Measurements from ENCODE around the gene LAMC1.

LAMC1 gene

DNA sequence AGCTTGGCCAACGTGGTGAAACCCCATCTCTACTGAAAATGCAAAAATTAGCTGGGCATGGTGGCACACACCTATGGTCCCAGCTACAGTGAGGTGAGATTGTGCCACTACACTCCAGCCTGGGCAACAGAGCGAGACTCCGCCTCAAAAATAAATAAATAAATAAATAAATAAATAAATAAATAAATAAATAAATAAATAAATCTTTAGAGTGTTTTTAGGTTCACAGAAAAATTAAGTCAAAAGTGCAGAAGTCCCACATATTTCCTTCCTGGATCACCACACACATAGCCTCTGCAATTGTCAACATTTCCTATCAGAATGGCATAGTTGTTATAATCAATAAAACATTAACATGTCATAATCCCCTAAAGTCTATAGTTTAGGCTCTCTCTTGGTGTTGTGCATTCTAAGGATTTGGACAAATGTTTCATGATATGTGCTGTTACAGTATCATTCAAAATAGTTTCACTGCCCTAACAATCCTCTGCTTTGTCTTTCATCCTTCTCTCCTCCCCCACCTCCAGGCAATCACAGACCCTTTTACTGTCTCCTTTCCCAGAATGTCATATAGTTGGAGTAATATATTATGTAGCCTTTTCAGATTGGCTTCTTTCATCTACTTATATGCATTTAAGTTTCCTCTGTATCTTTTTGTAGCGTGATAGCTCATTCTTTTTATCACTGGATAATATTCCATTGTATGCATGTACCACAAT lies 58.3 kb downstream of the LAMC1 start:
- no peak for DNase-seq

DNA sequence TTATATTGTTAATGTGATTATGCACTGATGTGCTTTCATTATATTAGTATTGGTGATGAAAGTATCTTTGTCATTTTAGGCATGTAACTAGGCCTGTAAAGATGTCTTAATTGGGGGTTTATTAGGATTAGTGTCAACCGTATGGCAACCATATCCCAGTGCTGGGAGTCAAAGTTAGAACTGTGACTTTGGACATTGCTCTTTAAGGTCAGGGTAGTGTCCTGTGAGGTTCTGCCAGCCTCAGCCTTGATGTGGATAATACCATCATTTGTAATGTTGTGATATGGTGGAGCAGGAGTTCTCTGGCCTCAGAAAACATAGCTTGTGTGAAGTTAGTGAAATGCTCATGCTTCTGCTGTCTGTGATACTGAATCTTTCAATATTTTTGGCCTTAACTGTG lies 59.4 kb downstream of the LAMC1 start:
- no peak for DNase-seq

DNA sequence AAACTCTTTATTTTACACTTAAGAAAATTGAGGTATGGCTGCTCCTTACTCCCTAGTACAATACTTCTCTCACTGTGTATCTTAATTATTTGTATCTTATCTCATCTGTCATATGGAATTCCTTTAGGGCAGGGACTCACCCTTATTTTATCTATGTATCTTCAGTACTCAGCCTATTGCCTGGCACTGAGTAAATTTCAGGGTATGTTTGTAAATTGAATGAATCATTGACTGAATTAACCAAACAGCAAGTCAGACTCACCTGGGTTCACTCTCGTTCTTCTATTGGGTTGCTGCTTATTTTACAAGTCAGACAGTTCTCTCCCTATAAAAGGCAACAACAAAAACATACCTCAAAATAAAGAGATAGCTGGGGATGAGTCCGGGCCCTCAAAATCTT lies 63.8 kb downstream of the LAMC1 start:
- no peak for DNase-seq

DNA sequence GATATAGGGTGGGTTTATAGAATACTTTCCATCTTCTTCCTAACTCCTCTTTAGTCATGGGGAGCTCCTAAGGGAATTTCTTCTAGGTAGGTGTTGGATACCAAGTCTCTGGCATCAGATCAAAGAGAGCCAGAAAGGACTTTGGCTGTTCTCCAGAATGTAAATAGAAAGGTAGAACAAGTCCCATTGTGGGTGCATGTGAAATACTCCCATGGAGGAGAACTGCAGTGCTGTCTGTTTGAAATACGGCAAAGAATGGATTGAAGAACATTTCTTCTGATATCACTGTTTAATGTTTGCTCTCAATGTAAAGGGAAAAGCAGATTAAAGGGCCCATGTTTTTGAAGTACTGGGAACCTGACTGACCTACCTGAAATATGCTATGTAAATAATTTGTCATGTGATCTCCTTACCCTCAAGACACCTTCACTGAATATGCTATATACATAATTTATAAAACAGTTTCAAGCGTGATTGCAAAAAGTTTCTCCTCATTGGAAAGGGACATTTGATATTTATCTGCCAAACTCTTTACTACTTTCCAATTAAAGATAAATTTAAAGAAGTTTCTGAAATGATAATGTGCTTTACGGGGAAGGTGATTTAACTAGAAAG lies 65.9 kb downstream of the LAMC1 start:
- DNase-seq: peak; percentile 40

DNA sequence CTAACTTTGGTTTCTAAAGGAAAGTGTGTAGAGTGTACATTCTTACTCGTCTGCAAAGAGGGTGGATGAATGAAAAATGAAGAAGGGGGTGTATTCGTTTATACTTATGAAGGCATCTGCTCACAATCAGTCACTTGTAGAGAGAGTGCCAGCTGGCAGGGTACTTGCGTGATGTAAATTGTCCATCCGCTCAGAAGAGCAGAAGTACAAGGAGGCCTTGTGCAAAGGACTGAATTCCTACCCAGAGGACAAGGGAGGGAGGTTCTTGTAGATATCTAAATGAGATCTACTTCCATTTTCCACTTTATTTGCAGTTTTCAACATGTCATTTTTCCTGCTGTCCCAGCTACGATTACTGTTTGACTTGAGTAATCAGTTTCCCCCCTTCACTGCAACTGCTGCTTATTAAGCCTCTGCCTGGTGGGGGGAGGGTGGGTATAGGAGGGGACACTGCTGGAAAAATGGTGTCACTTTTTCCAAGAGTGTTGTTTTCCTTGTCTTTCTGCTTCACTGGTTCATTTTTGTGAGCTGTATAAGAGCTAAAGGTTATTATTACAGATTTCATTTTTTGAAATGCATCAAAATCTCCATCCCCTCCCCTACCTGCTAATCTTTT lies 67.3 kb downstream of the LAMC1 start:
- no peak for DNase-seq

DNA sequence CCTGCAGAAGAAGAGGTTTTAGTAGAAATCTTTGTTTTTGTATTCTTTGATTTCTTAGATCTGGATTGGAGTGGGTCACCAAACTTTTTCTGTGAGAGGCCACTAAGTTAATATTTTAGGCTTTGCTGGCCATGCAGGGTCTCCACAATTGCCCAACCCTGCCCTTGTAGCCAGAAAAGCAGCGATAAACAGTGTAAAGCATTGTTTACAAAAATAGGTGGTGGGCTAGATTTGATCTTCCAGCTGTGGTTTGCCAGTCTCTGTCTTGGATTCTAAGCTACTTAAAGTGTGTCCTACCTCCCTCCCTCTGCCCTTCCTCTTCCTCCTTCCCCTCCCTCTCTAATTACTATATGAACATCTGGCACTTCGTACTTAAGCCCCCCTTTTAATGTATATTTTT lies 68.0 kb downstream of the LAMC1 start:
- DNase-seq: no peak

DNA sequence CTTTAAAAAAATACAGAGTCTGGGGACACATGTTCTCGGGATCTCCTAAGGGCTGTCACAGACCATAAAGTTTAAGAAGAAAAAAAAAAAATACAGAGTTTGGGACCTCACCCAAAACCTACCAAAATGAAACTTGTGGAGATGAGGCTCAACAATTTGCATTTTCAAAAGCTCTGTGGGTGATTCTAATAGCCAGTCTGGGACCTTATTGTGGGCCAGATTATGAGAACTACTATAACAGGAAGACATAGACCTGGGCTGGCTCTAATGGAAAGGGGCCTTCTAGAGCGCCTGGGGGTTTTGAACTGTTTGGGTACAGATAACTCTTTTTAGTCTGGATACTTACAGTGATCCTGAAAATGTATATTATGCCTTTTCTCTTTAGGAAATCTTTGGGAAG lies 69.1 kb downstream of the LAMC1 start:
- no peak for DNase-seq

DNA sequence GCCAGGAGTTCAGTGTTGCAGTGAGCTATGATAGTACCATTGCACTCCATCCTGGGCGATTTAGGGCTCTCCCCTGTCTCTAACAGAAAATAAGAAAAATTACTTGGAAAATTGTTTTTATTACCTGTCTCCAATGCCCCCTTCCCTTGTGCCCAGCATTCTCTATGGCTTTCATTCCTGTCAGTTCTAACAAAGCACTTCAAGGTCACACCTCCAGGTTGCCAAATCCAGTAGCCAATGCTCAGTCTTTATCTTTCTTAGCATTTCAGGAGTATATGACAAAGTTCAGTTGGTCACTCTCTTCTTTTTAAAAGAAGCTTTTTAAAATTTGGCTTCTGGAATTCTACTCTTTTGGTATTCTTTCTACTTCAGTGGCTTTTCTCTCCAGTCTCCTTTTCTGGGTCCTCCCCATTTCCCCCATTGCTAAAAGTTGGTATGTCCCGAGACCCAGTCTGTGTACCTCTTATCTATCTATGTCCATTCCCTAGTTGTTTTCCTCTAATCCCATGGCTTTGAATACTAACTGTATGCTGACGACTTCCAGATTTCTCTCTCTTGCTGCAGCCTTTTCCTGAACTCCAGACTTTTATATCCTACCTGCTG lies 69.9 kb downstream of the LAMC1 start:
- no peak for DNase-seq

DNA sequence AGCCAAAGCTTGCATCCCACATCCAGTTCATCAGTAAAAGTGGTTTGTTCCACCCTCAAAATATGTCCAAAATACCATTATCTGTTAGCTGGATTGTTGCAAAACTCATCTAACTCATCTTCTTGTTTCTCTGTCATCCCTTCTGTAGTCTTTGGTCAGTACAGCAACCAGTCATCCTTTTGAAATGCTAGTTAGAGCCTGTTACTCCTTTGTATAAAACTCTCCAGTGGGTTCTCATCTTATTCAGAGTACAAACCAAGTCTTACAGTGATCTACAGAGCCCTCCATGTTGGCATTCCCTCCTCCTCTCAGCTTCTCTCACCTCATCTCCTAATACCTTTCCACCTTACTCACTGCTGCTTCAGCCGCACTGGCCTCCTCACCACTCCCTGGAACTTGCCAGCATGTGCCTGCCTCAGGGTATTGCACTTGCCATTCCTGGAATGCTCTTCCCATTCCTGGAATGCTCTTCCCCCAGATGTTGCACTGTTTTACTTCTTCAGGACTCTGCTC lies 70.6 kb downstream of the LAMC1 start:
- DNase-seq: no peak

DNA sequence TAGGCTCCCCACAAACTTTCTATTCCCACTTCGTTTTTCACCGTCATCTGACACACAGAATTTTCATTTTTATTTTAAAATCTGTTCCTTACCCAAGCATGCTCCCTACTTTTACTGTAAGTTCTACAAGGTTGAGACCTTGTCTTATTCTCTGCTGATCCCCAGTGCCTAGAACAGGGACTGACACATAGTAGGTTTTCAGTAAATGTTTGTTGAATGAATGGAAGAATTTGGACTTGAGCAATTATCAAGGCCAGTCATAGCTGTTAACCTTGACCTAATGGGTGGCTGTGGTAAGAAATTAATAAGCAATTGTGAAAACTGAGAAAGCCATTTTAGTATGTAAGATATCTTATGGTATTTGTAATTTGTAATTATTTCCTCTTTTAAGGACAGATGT lies 71.1 kb downstream of the LAMC1 start:
- DNase-seq: no peak

DNA sequence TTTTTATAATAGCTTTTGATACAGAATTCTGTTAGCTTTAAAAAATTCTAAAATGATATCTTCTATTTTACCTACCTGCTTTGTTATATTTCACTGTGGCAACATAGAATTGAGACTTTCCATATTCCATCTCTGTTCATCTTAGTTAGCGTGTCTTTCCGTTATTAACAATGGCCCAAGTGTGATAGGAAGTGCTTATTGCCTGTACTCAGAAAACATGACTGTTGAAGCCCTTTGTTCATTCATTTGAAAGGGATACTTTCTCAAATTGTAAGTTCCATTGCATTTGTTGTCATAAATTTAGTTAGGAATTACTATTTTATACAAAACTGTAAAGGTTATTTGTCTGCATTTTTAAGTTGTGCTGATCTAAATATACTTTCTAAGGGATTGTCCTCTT lies 73.1 kb downstream of the LAMC1 start:
- DNase-seq: no peak

DNA sequence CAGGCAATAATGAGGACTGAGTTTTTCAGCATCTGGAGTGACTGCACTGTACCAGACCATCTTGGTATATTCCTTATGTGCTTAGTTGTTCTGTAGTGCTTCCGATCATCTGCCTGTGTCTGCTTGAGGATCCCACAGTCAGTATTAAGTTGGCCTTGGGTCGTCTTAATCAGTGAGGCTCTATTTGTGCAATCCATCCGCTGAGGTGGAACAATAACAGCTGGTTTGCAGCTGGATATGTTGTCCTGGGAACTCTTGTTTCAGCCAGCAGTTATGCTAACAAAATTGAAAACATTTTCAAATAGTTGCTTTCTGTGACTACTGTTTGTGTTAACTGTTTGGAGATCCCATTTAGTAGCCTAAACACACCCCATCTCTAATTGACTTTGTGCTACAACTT lies 73.7 kb downstream of the LAMC1 start:
- DNase-seq: no peak

DNA sequence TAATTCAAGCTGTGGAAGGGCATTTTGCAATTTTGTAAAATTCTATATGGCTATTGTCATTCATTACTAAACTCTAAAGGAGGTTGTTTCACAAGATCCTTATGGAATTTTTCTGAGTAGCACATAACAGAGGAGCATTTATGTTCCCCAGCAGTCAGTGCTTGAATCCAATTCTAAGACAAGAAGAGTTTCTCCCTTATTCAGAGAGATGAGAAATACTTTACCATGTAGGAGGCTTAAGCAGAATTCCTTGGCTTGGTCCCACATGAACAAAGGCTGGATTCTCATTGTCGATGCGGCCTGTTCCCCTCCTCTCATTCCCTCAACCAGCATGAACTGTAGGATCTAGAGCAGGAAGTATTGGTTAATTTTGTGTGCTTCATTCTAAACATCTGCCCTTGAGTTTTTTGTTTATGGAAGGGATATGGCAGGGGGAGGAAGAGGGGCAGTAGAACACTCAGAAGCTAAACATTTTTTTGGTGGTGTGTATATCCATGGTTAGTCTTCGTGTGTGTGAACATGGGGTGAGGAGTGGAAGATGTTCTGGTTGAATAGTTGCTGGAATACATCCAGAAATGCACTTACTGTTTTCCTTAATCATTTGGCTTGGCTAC lies 74.3 kb downstream of the LAMC1 start:
- no peak for DNase-seq

DNA sequence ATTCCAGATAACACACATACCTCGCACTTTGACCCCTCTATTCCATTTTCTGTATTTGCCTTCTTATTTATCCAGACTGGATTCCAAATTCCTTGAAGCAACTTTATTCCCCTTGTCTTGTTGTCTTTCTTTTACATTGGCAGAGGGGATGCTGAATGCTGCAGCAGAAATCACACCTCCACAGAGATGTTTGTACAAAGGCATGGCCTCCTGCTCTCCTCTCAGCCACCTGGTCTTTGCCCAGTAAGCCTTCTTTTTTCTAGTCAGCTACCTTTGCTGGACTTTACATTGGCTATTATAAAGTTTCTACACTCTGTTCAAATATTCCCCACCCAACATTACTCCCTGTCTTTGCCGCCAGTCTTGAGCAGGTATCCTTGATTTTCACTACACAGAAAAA lies 75.1 kb downstream of the LAMC1 start:
- DNase-seq: no peak

DNA sequence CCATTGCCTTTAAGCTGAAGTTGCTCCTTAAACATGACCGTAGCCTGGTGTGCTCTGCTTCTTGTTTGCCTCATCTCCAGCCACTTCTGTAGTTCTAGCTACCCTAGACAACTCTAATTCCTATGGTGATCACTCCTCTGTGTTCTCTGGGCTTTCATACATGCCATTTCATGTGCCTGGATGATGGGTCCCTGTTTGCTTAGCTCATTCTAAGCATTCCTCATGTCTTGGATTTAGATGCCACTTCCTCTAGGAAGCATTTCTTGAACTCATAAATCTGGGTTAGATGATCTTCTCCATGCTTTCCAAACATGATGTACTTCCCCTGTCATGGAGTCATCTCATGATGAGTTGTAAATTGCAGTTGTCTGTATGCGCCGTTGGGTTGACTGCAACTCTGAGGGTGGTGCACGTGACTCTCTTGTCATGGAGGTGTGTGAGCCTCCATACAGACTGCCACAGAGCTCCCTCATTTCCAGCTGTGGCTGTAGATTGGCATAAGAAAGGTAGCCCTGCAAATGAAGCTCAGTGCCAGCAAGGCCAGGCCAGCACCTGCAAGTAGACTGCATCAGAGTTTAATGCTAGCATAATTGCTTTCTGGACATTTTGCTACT lies 77.2 kb downstream of the LAMC1 start:
- DNase-seq: no peak

DNA sequence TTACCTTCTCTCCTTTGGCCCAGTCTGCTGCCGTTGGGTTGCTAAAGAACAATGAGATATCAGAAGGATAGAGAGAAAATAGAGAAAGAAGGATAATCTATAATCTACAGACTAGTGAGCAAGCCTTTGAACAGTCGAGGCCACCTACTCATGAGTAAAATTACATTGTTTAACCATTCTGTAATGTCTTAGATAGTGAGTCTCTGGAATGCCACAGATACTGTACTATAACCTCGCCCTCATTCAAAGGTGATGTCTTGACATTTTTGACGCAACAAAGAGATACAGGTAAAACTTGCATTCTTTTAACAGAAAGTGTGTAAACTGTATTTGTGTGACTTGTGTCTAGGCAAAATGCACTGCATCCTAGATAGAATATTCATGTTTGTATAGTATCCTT lies 77.9 kb downstream of the LAMC1 start:
- DNase-seq: no peak

DNA sequence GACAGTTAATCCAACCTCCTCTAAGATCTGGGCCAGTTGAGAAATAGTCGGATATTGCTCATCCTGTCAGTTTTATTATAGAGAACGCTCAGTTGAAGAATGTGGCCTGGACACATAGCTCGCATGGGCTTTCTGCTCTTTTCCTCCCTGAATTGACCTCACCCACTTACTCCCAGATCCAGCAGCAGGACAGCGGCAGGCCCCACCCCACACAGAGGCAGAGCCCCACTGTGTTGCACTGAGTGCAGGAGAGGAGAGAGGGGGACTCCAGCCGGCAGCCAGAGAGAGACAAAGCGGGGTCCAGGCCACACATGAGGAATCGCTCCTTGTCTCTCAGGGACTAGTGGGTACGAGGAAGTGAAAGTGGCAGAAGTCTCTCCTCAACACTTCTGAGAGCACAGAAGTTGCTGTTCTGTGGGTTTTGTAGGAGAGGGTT lies 78.6 kb downstream of the LAMC1 start:
- DNase-seq: no peak

DNA sequence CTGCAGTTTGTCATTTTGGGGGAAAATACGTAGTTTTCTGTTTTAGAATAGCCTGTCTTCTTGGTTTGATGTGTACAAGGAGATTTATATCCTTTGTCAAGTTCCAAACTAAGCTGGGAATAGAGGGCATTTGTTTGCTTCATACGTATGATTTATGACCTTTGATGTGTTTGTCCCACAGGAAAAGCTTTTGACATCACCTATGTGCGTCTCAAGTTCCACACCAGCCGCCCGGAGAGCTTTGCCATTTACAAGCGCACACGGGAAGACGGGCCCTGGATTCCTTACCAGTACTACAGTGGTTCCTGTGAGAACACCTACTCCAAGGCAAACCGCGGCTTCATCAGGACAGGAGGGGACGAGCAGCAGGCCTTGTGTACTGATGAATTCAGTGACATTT lies 79.9 kb downstream of the LAMC1 start:
- peak; percentile 49 for DNase-seq

DNA sequence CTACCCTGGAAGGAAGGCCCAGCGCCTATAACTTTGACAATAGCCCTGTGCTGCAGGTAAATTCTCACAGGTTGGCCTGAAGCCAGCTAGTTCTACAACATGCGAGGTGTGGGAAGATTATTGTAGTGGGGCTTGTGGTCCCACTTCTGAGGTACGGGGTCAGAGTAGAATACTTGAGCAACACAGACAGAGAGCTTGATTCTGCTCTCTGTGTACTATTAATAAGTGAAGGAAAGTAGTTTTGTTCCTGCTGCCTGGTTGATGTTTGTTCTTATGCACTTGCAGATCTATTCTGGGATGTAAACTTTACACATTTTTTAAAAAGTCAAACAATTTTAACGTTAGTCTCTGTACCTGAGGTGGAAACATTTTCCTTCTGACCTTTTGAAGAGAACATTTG lies 80.4 kb downstream of the LAMC1 start:
- no peak for DNase-seq

DNA sequence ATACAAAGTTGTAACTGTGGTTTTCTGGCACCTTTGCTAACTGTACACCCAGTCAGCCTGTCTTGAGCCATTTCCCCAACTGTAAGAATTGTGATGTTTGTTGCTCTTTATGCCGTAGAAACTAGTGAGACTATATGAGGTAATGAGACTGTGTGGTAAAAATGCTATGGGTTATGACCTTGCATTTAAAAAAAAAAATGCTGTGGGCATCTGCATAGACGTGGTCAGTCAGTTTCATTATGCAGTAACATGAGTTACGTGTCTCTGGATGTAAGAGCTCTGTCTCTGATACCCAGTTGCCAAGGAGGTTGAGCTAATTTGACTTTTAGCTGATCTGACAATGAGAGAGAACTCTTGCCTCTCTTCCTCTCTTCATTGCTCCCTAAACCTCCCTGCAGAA lies 82.2 kb downstream of the LAMC1 start:
- no peak for DNase-seq

DNA sequence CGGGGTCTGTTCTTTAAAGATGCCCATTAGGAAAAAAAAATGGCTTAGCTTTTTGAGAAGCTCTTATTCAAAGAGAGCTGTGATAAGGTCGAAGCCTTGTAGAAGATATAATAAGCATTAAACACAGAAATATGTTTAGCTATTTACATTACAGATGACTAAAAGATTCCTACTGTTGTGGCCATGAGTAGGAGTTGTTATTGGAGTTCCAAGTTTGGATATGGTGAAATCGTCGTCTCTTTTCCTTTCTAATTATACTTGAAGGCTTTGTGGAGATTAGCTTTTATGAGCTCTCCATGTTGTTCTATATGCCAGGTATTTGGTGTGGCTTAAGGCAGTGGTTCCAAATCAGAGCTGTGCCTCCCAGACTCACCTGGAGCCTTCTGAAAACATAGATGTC lies 82.9 kb downstream of the LAMC1 start:
- no peak for DNase-seq

DNA sequence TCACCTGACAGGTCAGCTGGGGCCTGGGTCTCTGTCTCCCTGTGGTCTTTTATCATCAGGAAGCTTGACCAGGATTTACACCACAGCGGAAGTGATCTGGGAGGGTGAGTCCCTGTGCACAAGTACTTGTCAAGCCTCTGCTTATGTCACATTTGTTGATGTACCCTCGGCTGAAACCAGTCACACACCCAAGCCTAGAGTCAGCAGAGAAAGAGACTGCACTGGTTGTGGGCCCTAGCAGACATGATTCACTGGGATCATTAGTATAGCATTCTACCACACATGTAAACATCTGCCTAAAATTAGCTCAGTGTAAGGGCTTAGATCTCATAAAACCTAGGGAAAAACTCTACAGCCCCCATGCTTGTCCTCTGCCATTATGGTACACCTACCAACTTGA lies 83.5 kb downstream of the LAMC1 start:
- DNase-seq: no peak

DNA sequence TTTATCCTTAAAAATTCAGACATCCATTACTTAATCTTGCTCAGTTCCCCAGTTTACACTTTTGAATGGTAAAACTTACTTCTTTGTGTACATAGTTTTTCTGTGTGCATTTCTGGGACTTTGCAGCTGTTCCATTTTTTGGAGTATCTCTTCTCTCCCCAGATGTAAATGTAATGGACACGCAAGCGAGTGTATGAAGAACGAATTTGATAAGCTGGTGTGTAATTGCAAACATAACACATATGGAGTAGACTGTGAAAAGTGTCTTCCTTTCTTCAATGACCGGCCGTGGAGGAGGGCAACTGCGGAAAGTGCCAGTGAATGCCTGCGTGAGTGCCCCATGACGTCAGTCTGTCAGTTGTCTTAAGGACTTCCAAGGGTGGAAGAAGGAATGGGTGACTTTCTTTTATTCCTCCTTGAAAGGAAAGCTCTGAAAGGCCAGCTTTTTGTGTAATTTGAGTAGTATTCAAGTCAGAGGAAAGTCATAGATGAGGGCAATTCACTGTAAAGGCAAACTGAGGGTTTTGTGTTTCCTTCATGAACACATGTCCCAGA lies 87.2 kb downstream of the LAMC1 start:
- DNase-seq: no peak
